Measurements from ENCODE around the gene ASCC3. TPM values are rescaled to one million over a fixed set of nuclear protein-coding genes. Genes with fewer than 3 reads are reported as not detected.

ASCC3 gene
- total and polyA plus RNA-seq, 2 donors (not counting 3 experiments of a cell fraction or from before 2014, with no cell fraction given), result 15.7 to 57.2 TPM

GRCh38 chr6:100577425-100577824 is 303.7 kb downstream of the ASCC3 start:
- no peak for FAIRE-seq

More at GRCh38 chr6:100577425-100577824, 303.7 kb downstream of the ASCC3 start:
- H4K20me1 ChIP-seq (replicated peaks; ENCODE audit: control insufficient read depth, extremely low read depth, insufficient read depth, low read length), result no peaks in the 10 kb centered on the region
- no TSS peak for BruUV-seq (replicated peaks)
- dilution Hi-C loops (cut with MboI; ENCODE audit: extremely low pct_ligation_motif_present, low sequenced_read_pairs), result no loop called here
- TF ChIP-seq JUN (IDR thresholded peaks at IDR 0.05; ENCODE audit: borderline replicate concordance, insufficient read depth, insufficient read length, low read depth), result no peak
- no peak for TF ChIP-seq EZH2 (IDR thresholded peaks at IDR 0.05; ENCODE audit: borderline replicate concordance, low read depth, low read length, severe bottlenecking)
- no peak for TF ChIP-seq MYC (IDR thresholded peaks at IDR 0.05; ENCODE audit: low read depth, low read length)
- no peak for TF ChIP-seq MAX (IDR thresholded peaks at IDR 0.05; ENCODE audit: insufficient read depth, insufficient read length)
- no peak for TF ChIP-seq FOS (IDR thresholded peaks at IDR 0.05; ENCODE audit: borderline replicate concordance, insufficient read depth, low read length)
- TF ChIP-seq POLR2A (IDR thresholded peaks at IDR 0.05; ENCODE audit: low read depth, low read length), result no peak
- no peak for TF ChIP-seq POLR2AphosphoS5 (IDR thresholded peaks at IDR 0.05; ENCODE audit: insufficient read depth, low read depth, low read length)
- no peak for TF ChIP-seq GATA2 (IDR thresholded peaks at IDR 0.05; ENCODE audit: insufficient read depth, insufficient read length, low read depth, low read length)
- TF ChIP-seq, protein P1, sequence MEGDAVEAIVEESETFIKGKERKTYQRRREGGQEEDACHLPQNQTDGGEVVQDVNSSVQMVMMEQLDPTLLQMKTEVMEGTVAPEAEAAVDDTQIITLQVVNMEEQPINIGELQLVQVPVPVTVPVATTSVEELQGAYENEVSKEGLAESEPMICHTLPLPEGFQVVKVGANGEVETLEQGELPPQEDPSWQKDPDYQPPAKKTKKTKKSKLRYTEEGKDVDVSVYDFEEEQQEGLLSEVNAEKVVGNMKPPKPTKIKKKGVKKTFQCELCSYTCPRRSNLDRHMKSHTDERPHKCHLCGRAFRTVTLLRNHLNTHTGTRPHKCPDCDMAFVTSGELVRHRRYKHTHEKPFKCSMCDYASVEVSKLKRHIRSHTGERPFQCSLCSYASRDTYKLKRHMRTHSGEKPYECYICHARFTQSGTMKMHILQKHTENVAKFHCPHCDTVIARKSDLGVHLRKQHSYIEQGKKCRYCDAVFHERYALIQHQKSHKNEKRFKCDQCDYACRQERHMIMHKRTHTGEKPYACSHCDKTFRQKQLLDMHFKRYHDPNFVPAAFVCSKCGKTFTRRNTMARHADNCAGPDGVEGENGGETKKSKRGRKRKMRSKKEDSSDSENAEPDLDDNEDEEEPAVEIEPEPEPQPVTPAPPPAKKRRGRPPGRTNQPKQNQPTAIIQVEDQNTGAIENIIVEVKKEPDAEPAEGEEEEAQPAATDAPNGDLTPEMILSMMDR (IDR thresholded peaks at IDR 0.05; ENCODE audit: extremely low read depth in 1 of 2, insufficient read depth in 1 of 2, low read depth in 1 of 2, low read length in 2 of 2), result no peak
- H3K9ac ChIP-seq (replicated peaks; ENCODE audit: extremely low read depth, insufficient read depth, low read length), result no peak overlapping the region
- H3K79me2 ChIP-seq (ENCODE audit: control insufficient read depth, insufficient read depth, low read length), result no peaks in the 10 kb centered on the region
- H3K36me3 ChIP-seq (ENCODE audit: control insufficient read depth in 2 of 2, extremely low read depth in 1 of 2, insufficient read depth in 2 of 2, low read length in 2 of 2), result no peaks in the 10 kb centered on the region
- no peaks in the 10 kb centered on the region for H3K9me1 ChIP-seq (replicated peaks; ENCODE audit: control insufficient read depth, extremely low read depth, insufficient read depth, low read length)
- no peak overlapping the region for H3K27ac ChIP-seq (ENCODE audit: insufficient read depth, low read depth, low read length)
- H3K9me3 ChIP-seq (replicated peaks; ENCODE audit: control insufficient read depth, insufficient read depth, low read length), result no peaks in the 10 kb centered on the region
- no peak overlapping the region for H3K4me2 ChIP-seq (ENCODE audit: insufficient read depth, low read length)
- CTCF ChIA-PET, result interaction anchor here (1.5 kb wide), 1 partner anchor 11 kb away, joined by 4 read pairs; no protein-coding TSS in a partner anchor
- H2AFZ ChIP-seq (ENCODE audit: low read depth, low read length), result no peak overlapping the region
- H3K4me1 ChIP-seq (ENCODE audit: control insufficient read depth, extremely low read depth, insufficient read depth, low read length), result no peaks in the 10 kb centered on the region
- H3K27me3 ChIP-seq (ENCODE audit: control insufficient read depth in 2 of 2, insufficient read depth in 2 of 2, low read length in 2 of 2), result no peaks in the 10 kb centered on the region
- intact Hi-C loops (cut with micrococcal nuclease), result no loop called here
- no peak for DNase-seq (ENCODE audit: low read depth, low spot score)
- H3K4me3 ChIP-seq (replicated peaks in 1 of 3; ENCODE audit: insufficient read depth in 1 of 3, low read depth in 1 of 3, low read length in 3 of 3), result no peak overlapping the region
- POLR2A ChIA-PET, result no interaction called here
